Activated T-cell treated with anti-CD3 and anti-CD28 coated beads, Interleukin-2, amount 50 U/mL, for 24 hours (primary cell): ENCODE measurements around the gene YWHAG.
A peak's percentile ranks its signal among the peaks of the same experiment; 100 is the strongest.
"Not testable (repeated sequence)": the region's sequence is repeated elsewhere in the genome, so short reads cannot be mapped to it uniquely, and the experiment has no call there.

Source experiments
- DNase-seq: peaks from one replicate; pipeline ENCODE4 v3.0.0-alpha.2; 2020
- H3K27ac Mint-ChIP-seq: 2 replicates; pipeline ENCODE4 v1.8.0; 2020; ENCODE audit warnings: mild to moderate bottlenecking, mixed read lengths
- H3K27me3 Mint-ChIP-seq: 2 replicates; pipeline ENCODE4 v1.8.0; 2020; ENCODE audit warnings: mixed read lengths
- H3K36me3 Mint-ChIP-seq: 2 replicates; pipeline ENCODE4 v1.8.0; 2020; ENCODE audit warnings: low read depth, mixed read lengths
- H3K4me1 Mint-ChIP-seq: 2 replicates; pipeline ENCODE4 v1.8.0; 2020; ENCODE audit warnings: low read depth, mixed read lengths
- H3K4me3 Mint-ChIP-seq: 2 replicates; pipeline ENCODE4 v1.8.0; 2020; ENCODE audit warnings: mild to moderate bottlenecking, moderate library complexity, mixed read lengths
- H3K9me3 Mint-ChIP-seq: 2 replicates; pipeline ENCODE4 v1.8.0; 2020; ENCODE audit warnings: mixed read lengths

YWHAG gene

DNA sequence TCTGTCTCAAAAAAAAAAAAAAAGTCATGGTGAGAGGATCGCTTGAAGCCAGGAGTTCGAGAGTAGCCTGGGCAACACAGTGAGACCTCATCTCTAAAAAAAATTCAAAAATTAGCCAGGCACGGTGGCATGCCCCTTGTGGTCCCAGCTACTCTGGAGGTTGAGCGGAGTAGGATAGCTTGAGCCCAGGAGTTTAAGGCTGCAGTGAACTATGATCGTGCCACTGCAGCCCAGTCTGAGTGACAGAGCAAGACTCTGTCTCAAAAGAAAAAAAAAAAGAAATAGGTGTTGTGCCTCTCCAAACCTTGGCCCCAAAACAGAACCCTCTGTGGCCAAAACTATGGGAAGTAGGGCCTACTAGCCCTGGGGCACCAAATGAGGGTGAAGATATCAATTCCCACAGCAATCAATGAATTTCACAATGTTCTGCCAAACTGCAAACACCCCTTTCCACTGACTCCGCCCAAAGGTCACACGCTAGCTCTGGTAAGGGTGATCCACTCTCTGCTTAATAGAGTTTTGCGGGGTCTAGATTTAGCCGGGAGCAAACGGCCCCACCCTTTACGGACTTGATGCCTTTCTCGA is 33.8 kb upstream of the YWHAG start:
- no peaks in the 10 kb centered on the region for H3K36me3 Mint-ChIP-seq
- H3K27ac Mint-ChIP-seq, result peak overlapping the region; percentile 98
- H3K9me3 Mint-ChIP-seq, result no peaks in the 10 kb centered on the region
- no peaks in the 10 kb centered on the region for H3K27me3 Mint-ChIP-seq
- peaks cover 26% of the 10 kb centered on the region for H3K4me1 Mint-ChIP-seq
- peak overlapping the region; percentile 79 for H3K4me3 Mint-ChIP-seq
- no peak for DNase-seq

DNA sequence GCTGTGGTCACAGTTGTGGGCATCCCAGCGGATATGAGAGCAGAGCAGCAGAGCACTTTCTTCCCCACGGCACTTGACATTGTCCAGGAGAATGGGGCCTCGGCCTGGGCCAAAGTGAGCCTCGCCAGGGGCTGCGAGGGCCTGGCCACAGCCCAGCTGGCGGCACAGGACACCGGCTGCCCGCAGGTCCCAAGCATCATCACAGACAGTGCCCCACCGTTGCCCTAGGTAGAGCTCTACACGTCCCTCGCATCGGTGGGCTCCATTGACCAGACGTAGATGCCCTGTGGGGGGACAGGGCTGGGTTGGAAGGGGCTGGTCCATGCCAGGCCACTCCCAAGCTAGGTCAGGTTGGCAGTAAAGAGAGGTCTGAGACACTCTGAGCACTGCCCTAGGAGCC is 31.3 kb upstream of the YWHAG start:
- H3K4me1 Mint-ChIP-seq, result peaks cover 18% of the 10 kb centered on the region
- no peak for DNase-seq
- no peaks in the 10 kb centered on the region for H3K27me3 Mint-ChIP-seq
- H3K9me3 Mint-ChIP-seq, result no peaks in the 10 kb centered on the region
- H3K4me3 Mint-ChIP-seq, result no peak overlapping the region
- no peaks in the 10 kb centered on the region for H3K36me3 Mint-ChIP-seq
- no peak overlapping the region for H3K27ac Mint-ChIP-seq

DNA sequence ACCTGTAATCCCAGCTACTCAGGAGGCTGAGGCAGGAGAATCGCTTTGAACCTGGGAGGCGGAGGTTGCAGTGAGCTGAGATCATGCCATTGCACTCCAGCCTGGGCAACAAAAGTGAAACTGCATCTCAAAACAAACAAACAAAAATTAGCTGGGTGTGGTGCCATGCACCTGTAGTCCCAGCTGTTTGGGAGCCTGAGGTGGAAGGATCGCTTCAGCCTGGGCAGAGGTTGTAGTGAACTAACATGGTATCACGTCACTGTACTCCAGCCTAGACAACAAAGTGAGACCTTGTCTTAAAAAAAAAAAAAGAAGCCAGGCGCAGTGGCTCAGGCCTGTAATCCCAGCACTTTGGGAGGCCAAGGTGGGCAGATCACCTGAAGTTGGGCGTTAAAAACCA is 29.0 kb upstream of the YWHAG start:
- H3K9me3 Mint-ChIP-seq, DNase-seq, H3K4me3 Mint-ChIP-seq, H3K36me3 Mint-ChIP-seq, H3K27ac Mint-ChIP-seq, H3K27me3 Mint-ChIP-seq: not testable (repeated sequence)
- H3K4me1 Mint-ChIP-seq, result peaks cover 12% of the 10 kb centered on the region

DNA sequence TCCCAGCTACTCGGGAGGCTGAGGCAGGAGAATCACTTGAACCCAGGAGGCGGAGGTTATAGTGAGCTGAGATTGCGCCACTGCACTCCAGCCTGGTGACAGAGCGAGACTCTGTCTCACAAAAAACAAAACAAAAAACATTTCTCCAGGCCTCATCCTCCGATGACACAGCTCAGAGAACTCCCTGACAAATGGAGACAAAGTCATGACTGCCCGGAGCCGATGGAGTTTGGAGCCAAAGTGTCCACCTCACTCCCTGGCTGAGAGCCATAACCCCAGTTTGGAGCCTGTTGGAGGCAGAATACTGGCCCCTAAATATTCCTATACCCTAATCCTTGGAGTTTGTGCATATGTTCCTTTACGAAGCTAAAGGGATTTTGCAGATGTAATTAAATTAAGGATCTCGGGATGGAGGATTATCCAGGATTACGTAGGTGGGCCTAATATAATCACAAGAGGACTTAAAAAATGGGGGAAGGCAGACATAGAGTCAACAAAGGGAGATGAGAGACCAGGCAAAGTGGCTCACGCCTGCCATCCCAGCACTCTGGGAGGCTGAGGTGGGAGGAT is 28.0 kb upstream of the YWHAG start:
- no peaks in the 10 kb centered on the region for H3K36me3 Mint-ChIP-seq
- H3K4me3 Mint-ChIP-seq, result no peak overlapping the region
- no peaks in the 10 kb centered on the region for H3K9me3 Mint-ChIP-seq
- no peak for DNase-seq
- H3K27me3 Mint-ChIP-seq, result no peaks in the 10 kb centered on the region
- H3K27ac Mint-ChIP-seq, result no peak overlapping the region
- peaks cover 3% of the 10 kb centered on the region for H3K4me1 Mint-ChIP-seq

DNA sequence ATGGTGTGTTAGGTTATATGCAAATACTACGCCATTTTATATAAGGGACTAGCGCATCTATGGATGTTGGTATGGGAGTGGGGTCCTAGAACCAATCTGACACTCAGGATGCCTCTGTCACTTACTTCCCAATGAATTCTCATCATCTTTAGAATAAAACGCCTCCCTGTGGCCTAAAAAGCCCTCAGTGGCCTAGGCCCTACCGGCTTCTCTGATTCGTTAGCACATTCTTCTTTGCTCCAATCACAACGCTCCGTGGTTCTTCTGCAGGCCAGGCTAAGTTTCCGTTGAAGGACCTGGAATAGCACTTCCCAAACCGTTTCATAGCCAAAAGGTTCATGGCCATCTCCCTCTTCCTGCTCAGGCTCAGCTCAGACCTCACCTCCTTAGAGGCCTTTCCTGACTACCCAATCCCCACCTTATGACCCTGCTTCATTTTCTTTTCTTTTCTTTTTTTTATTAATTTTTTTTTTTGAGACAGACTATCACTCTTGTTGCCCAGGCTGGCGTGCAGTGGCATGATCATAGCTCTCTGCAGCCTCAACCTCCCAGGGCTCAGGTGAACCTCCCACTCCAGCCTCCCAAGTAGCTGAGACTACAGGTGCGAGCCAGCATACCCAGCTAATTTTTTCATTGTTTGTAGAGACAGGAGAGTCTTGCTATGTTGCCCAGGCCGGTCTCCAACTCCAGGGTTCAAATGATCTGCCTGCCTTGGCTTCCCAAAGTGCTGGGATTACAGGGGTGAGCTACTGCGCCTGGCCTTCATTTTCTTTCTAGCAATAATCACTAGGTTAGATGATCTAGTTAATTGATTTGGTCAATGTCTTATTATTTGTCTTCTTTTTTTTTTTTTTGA is 24.5 kb upstream of the YWHAG start:
- no peaks in the 10 kb centered on the region for H3K36me3 Mint-ChIP-seq
- H3K9me3 Mint-ChIP-seq, result no peaks in the 10 kb centered on the region
- no peak overlapping the region for H3K27ac Mint-ChIP-seq
- no peak for DNase-seq
- no peak overlapping the region for H3K4me3 Mint-ChIP-seq
- H3K4me1 Mint-ChIP-seq, result peaks cover 7% of the 10 kb centered on the region
- no peaks in the 10 kb centered on the region for H3K27me3 Mint-ChIP-seq

DNA sequence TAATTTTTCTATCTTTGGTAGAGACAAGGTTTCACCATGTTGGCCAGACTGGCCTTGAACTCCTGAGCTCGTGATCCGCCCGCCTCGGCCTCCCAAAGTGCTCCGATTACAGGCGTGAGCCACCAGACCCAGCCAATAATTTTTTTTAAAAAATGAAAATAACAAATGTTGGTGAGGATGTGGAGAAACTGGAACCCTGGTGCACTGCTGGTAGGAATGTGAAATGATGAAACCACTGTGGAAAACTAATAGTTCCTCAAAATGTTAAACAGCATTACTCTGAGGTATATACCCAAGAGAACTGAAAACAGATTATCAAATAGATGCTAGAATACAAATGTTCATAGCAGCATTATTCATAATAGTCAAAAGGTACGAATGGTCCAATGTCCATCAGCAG is 23.0 kb upstream of the YWHAG start:
- DNase-seq, result no peak
- Mint-ChIP-seq H3K4me3 (no peak overlapping the region), H3K27ac (no peak overlapping the region), H3K9me3 (no peaks in the 10 kb centered on the region), H3K4me1 (peaks cover 7% of the 10 kb centered on the region), H3K27me3 (no peaks in the 10 kb centered on the region), H3K36me3 (no peaks in the 10 kb centered on the region)

DNA sequence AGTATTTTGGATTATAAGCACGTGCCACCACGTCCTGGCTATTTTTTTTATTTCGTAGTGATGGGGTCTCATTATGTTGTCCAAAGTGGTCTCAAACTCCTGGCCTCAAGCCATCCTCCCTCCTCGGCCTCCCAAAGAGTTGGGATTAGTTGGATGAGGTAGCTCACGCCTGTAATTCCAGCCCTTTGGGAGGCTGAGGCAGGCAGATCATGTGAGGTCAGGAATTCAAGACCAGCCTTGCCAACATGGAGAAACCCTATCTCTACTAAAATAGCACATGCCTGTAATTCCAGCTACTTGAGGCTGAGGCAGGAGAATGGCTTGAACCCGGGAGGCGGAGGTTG is 21.8 kb upstream of the YWHAG start:
- peak overlapping the region; percentile 63 for H3K4me3 Mint-ChIP-seq
- peaks cover 7% of the 10 kb centered on the region for H3K4me1 Mint-ChIP-seq
- no peak for DNase-seq
- no peaks in the 10 kb centered on the region for H3K27me3 Mint-ChIP-seq
- no peaks in the 10 kb centered on the region for H3K9me3 Mint-ChIP-seq
- H3K27ac Mint-ChIP-seq, result peak overlapping the region; percentile 85
- no peaks in the 10 kb centered on the region for H3K36me3 Mint-ChIP-seq

DNA sequence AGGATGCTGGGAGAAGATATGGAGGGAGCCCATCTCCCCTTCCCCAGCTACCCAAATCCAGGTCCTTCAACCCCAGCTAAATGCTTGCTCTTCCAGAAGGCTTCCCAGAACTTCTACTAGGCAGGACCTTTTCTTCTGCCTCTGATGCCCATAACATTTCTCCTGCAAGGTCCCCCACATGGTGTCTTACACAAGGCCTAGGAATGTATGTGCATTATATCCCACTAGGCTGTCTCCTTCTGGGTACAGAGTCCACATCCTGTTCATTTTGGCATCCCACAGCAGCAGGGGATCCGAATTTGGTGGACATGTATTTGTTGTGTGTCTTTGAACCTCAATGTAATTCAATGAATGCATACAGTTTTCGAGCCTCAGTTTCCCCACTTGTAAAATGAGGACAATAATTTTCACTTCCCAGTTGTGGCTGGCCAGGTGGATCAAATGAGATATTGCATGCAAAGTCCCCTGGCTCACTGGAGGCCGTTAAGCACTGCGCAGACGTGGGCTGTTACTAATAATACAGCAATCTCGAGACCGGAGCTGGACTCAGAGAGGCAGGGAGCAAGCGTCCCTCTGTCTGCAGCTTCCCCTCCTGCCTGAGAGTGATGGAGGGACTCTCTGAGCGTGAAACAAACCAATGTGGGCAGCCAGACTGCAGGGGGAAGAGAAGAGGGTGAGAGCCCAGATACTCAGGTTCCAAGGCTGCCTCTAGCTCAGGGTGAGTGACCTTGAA is 18.6 kb upstream of the YWHAG start:
- peaks cover 9% of the 10 kb centered on the region for H3K27me3 Mint-ChIP-seq
- no peak overlapping the region for H3K4me3 Mint-ChIP-seq
- H3K9me3 Mint-ChIP-seq, result no peaks in the 10 kb centered on the region
- H3K4me1 Mint-ChIP-seq, result peaks cover 7% of the 10 kb centered on the region
- no peak overlapping the region for H3K27ac Mint-ChIP-seq
- no peaks in the 10 kb centered on the region for H3K36me3 Mint-ChIP-seq
- DNase-seq, result no peak

DNA sequence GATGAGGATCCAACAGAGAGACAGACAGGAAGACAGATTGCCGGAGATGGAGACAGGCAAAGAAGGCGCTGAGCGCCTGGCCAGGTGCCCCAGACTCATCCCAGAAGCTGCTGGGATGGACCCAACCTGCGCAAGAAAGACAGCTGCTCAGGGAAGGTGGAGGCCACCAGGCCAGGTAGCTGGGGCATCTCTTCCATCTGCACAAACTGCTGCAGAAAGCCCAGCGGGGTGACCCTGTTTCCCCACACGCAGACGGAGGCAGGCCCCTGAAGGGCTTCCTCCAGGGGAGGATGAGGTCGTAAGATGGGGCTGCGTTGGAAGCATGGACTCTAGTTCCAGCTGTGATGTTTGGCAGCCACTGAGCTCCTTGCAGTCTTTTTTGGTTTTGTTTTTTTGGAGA is 16.5 kb upstream of the YWHAG start:
- Mint-ChIP-seq H3K27ac (no peak overlapping the region), H3K27me3 (peaks cover 14% of the 10 kb centered on the region), H3K4me1 (peaks cover 5% of the 10 kb centered on the region), H3K4me3 (no peak overlapping the region), H3K9me3 (no peaks in the 10 kb centered on the region), H3K36me3 (no peaks in the 10 kb centered on the region)
- DNase-seq, result no peak

DNA sequence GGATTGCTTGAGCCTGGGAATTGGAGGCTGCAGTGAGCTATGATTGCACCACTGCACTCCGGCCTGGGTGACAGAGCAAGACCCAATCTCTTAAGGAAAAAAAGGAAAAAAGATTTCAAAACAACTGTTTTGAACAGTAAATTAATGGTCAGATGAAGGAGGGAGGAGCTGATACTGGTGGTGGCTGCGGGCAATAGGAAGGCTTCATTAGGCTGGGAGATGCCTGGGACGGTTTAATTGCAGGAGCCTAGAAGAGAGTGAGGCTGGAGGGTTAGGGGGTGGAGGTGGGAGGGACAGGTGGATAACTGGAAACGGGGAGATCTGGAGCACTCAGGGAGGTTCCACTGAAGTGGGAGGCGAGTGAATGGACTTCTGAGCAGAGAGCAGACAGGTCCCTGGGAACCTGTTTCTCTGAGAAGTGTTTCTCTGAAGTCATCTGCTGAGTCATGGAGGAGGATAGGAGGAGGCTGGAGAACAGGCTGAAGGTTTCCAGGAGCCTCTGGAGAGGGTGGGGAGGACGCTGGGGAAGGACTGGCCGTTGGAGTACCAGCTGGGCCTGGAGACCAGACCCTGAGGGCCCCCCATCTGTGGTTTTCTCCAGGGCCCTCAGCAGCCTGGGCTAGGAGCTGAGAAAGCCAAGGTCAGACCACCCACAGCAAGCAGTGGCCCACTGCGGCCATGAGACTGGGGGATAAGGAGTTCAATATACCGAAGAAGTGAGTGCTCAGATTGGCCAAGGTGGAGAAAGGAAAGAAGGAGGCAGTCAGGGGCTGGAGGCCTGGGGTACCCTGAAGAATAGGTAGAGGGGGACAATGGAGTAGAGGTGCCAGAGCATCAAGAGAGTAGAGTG is 14.4 kb upstream of the YWHAG start:
- Mint-ChIP-seq H3K27me3 (peaks cover 14% of the 10 kb centered on the region), H3K4me1 (no peaks in the 10 kb centered on the region), H3K9me3 (no peaks in the 10 kb centered on the region), H3K4me3 (no peak overlapping the region), H3K27ac (no peak overlapping the region), H3K36me3 (no peaks in the 10 kb centered on the region)
- no peak for DNase-seq

DNA sequence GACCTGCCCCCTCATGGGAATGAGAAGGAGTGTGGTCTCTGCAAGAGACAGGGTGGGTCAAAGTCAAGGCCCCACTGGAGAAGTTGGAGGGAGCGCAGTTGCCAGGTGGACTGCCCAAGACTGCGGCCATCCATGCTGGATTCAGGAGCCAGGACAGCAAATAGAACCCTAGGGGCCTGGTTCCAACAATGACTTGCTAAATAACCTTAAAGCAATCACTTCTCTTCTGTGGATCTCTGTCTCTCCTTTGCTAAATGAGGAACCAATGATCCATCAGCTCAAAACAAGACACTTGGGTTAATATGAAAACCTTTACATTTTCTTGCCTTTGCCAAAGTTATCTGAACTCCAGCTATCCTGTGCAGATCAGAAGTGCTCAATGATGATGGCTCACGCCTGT is 12.6 kb upstream of the YWHAG start:
- Mint-ChIP-seq H3K9me3 (no peaks in the 10 kb centered on the region), H3K36me3 (no peaks in the 10 kb centered on the region), H3K27me3 (peaks cover 14% of the 10 kb centered on the region), H3K4me3 (no peak overlapping the region), H3K4me1 (no peaks in the 10 kb centered on the region), H3K27ac (no peak overlapping the region)
- DNase-seq, result no peak

DNA sequence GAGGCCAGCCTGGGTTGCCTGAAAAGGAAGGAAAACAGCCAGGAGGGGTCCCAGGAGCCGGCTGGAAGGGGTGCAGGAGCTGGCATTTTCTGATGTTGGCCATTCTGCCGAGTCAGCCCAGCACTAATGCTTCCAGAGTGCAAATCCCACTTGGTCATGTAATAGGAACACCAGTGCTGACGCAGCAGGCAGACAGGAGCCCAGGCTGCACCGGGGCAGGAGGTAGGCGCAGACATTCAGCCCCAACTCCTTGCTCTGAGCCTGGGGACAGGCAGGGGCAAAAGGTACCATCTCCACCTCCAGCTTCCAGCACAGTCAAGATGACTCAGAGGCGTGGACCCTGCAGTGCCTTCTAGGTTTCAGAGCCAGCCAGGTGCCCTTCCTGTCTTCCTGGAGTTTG is 10.2 kb upstream of the YWHAG start:
- Mint-ChIP-seq H3K36me3 (no peaks in the 10 kb centered on the region), H3K27me3 (peaks cover 14% of the 10 kb centered on the region), H3K4me1 (peaks cover 8% of the 10 kb centered on the region), H3K9me3 (no peaks in the 10 kb centered on the region), H3K4me3 (no peak overlapping the region), H3K27ac (no peak overlapping the region)
- DNase-seq, result no peak

DNA sequence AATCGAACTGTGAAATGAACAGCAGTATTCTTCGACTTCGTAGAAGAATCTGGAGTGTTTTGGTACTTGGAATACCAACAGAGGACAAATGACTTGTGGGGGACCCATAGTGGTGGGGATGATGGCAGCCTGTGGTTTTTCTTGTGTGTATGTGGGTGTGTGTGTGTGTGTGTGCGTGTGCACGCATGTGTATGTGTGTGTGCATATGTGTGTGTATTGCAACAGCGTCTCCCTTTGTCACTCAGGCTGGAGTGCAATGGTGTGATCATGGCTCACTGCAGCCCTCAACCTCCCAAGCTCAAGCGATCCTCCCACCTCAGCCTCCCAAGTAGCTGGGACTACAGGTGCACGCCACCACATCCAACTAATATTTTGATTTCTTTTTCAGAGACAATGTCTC is 9.4 kb upstream of the YWHAG start:
- H3K27ac Mint-ChIP-seq, result no peak overlapping the region
- H3K27me3 Mint-ChIP-seq, result peaks cover 10% of the 10 kb centered on the region
- H3K9me3 Mint-ChIP-seq, result no peaks in the 10 kb centered on the region
- H3K36me3 Mint-ChIP-seq, result no peaks in the 10 kb centered on the region
- no peak for DNase-seq
- no peak overlapping the region for H3K4me3 Mint-ChIP-seq
- peaks cover 11% of the 10 kb centered on the region for H3K4me1 Mint-ChIP-seq

DNA sequence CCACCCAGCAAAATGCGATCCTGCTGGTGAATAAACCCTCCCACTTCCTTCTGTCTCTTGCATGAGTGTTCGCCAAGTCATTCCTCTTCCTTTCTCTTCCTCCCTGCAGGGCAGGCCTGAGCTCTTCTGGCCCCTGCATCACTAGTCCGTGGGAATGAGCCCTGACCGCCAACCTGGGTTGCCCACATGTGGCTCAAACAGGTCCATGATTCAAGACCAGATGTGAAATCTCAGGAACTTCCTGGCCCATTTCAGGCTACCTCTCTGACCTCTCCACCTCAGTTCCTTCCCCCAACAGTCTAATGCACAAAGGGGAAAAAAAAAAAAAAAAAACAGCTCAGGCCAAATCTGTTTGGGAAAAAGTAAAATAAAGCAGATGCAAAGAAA is 5.4 kb upstream of the YWHAG start:
- Mint-ChIP-seq H3K27me3 (no peaks in the 10 kb centered on the region), H3K27ac (peak overlapping the region; percentile 64), H3K9me3 (no peaks in the 10 kb centered on the region), H3K36me3 (no peaks in the 10 kb centered on the region), H3K4me3 (peak overlapping the region; percentile 52), H3K4me1 (peaks cover 20% of the 10 kb centered on the region)
- DNase-seq, result no peak
